HG02588 (cell line): ENCODE measurements around the gene HSD17B8.

Experiments used
- ATAC-seq: cut with Tn5 transposase; IDR thresholded peaks from one replicate; pipeline ENCODE4 v1.9.1; 2021; ENCODE audit warnings: mild to moderate bottlenecking, moderate library complexity; ENCODE audit not compliant: unreplicated experiment

Gene HSD17B8

DNA sequence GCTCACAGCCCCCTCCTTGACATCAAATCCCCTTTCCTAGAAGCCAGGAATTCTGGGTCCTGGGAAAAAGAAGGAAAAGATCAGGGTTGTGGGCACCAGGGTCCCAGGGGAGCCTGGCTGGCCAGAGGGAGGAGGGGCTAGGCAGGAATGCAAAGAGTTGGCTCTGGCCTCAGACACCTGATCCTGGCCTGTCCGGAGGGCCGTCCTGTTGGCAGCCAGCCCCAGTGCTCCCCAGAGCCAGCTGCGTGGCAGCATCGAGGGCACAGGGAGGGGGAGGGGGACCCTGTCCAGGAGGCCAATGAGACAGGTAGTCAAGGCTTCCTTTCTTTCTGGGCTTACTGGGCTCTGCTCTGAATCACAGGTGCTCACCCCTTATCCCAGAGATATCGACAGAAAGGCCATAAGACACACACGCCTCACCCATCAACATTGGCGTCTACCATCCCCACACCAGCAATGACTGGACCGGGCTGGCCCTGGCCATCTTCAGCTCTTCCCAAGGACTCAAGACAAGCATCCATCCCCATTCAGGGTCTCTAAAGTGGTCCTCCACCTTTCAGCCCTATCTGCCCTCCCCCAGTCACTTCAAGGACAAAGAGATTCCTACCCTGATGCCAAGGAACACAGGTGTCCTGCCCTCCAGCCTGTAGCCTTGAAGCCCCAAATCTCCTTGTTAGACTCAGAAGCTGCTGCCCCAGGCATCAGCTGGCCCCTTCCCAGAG is 12.9 kb upstream of the HSD17B8 start:
- no peak for ATAC-seq

DNA sequence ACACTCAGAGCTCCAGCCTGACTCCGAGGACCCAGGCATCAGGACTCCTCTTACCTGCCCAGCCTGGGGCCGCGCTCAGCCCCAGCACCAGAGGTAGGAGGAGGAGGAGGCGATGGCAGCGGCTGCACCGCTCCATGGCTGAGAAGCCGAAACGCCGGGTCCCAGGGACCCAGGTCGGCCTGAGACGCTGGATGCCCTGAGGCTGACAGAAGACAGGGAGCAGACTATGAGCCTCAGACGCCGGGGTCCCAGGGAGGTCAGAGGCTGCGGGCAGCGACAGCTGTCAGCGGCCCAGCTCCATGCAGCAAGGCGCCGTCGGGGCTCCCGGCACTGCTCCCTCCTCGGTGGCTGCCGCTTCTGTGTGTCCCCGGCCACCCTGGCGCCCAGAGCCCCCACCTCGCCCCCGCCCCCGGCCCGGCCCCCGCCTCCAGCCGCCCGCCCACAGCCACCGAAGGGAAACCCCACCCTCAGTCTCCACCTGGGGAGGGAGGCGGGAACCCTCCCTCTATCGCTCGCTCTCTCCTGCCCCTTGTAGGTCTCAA is 12.3 kb upstream of the HSD17B8 start, which contains the start of gene COL11A2:
COL11A2 (minus strand) TSS at position 363 of the 542 bp plus-strand sequence; CDS start at position 136, 227 bp downstream.
- no peak for ATAC-seq

DNA sequence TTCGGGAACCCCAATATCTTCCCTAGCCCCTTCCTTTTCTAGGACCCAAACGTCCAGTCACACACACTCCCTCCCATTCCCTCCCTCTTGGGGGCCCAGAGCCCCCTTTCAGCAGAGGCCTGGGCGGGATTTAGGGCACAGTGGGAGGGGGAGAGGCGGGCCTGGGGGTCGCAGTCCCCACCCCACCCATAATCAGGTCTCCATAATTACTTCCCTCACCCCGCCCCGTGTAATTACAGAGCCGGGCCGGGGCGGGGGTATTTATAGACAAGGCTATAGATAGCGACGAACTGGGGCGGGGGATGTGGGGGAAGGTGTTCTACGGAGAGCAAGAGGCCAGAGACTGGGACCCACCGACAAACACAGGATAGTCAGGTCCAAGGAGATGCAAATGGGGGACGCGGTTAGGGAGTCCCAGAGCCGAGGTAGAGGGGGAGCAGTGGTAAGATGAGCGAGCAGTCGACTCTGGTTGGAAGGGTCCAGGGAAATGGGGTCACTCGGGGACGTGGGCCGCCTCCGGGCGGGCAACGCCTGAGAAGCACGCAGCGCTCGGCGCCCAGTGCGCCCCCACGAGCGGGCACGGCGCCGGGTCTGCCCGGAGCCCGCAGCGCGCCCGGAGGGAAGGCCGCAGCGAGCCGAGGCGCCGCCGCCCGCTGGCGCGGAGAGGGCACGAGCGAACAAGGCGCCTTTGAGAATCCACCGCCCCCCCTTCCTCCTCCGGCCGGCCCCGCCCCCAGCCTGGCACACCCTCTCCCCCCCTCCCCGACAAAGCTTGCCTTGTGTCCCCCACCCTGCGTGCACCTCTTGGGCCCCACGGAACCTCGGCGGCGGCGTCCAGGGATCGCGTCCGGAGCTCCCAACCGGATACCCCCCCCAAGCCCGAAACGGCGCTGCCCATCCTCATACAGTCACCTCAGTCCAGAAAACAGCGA is 11.5 kb upstream of the HSD17B8 start:
- no peak for ATAC-seq

GRCh38 chr6:33193619-33194018 is 10.8 kb upstream of the HSD17B8 start:
- ATAC-seq: no peak

GRCh38 chr6:33194431-33194979 is 9.9 kb upstream of the HSD17B8 start:
- no peak for ATAC-seq

- ATAC-seq: no peak
Observed at GRCh38 chr6:33195304-33196165, 8.9 kb upstream of the HSD17B8 start.

GRCh38 chr6:33197431-33198048 is 6.9 kb upstream of the HSD17B8 start:
- ATAC-seq: no peak

DNA sequence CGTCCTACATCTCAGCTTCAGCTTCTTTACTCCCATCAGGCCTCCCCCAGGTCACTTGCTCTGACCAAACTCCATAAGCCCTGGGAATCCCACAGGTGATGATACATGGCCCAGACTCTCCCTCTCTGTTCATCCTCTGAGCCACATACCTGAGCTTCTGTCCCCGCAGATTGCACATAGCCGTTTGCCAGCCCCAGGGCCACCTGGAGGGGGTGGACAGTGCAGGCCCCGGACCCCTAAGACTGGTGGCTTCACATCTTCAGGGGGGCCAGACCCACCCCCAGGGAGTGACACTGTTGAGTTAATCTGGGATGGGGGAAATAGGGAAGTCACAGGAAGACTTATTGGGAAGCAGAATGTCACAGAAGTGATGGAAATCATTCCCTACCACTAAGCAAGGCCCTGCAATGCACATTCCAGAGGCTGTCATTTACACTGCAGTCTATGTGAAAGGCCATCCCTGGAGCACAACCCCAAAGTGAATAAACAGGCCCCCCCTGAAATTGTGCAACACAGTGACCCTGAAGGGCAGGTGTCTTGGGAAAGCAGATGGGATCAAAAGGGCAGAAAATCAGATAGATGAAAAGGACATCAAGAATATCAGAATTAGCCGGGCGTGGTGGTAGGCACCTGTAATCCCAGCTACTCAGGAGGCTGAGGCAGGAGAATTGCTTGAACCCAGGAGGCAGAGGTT is 6.1 kb upstream of the HSD17B8 start:
- ATAC-seq: no peak

- no peak for ATAC-seq
Observed at GRCh38 chr6:33198853-33199436, 5.5 kb upstream of the HSD17B8 start.

GRCh38 chr6:33199687-33200218 is 4.7 kb upstream of the HSD17B8 start:
- ATAC-seq: no peak

DNA sequence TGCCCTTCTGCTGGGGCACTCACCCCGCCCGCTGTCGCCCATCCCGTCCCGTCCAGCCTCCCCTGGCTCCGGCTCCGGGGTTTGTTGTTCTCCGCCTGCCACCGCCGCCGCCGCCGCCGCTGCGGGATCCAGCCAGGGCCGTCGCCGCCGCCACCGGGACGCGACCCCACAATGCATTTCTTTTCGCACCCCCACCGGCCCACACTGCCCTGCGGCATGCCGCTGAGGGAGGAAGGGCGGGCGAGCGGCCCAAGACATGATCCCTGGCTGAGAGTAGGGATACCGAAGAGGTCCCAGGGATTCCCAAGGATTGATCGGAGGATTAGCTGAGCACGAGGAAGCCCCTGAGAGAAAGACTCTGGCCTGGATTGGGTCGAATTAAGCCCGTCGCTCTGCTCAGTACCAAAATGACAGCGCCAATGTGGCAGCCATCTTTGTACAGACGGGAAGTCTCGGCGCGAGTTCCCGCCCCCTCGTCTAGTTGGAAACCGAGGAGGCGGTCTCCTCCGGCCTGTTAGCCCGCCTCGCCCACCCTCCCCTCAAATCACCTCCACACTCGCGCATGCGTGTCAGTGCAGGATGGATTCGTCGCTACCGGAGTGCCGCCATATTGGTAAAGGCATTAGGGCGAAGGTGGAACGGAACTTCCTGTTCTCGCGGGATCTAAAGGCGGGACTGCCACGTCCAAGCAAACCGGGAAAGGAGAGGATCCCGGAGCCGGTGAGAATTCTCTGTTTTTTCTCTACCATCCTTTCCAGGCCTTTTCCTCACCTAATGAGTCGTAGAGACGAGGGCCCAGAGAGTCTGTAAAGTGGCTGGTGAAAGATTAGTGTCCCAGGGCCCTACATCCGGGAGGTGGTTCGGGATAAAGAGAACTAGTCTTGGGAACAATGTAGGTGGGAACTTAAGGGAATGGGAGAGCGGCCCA is 4.0 kb upstream of the HSD17B8 start, which contains the start of the genes RXRB and SLC39A7:
RXRB (minus strand) TSS at position 447 of the 928 bp plus-strand sequence; CDS start at position 258, 189 bp downstream.
SLC39A7 (plus strand) TSS at position 649 of the 928 bp plus-strand sequence. CDS start 379 bp downstream, outside the sequence.
- ATAC-seq: peak; percentile 52

GRCh38 chr6:33201147-33201545 is 3.3 kb upstream of the HSD17B8 start:
- no peak for ATAC-seq

DNA sequence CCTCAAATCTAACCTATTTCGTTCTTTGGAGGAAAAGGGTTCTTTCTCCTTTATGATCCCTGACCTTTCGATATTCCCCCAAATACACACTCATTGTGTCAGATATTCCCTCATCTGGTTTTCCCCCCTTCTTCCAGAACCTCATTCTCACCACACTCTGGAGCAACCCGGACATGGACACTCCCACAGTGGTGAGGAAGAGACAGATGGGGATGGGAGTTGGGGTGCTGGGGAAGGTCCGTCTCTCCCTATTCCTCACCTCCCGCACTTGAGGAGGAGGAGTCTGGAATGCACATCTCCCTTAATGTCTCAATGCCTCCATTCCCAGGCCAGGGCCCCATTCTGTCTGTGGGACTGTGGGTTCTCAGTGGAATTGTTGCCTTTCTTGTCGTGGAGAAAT is 2.5 kb upstream of the HSD17B8 start:
- ATAC-seq: no peak

GRCh38 chr6:33202799-33203198 is 1.7 kb upstream of the HSD17B8 start:
- no peak for ATAC-seq

- ATAC-seq: no peak
Observed at GRCh38 chr6:33203443-33204164, 851 bp upstream of the HSD17B8 start.

- no peak for ATAC-seq
Observed at GRCh38 chr6:33204165-33204414, 365 bp upstream of the HSD17B8 start.
